Measurements from ENCODE around the gene APBA2. TPM values are rescaled to one million over a fixed set of nuclear protein-coding genes. Genes with fewer than 3 reads are reported as not detected.

The APBA2 gene
- total RNA-seq, 2 donors from 2014 or later, result 27.1 to 28.9 TPM

- no peaks in the 10 kb centered on the region for H3K9me3 ChIP-seq (ENCODE audit: control insufficient read depth, low read length, poor library complexity, severe bottlenecking)
- Mint-ChIP-seq H3K36me3 (ENCODE audit: low read depth) (no peaks in the 10 kb centered on the region), H3K4me3 (no peak overlapping the region), H3K27ac (no peak overlapping the region), H3K27me3 (no peaks in the 10 kb centered on the region), H3K4me1 (peaks cover 36% of the 10 kb centered on the region)
- ATAC-seq (no peak), DNase-seq (no peak)
Observed at GRCh38 chr15:29086891-29087290, 201.1 kb downstream of the APBA2 start.

GRCh38 chr15:29087521-29088285 is 201.9 kb downstream of the APBA2 start:
- H3K4me3 Mint-ChIP-seq, result peak overlapping the region; percentile 13
- peaks cover 2% of the 10 kb centered on the region for H3K36me3 Mint-ChIP-seq (ENCODE audit: low read depth)
- peaks cover 36% of the 10 kb centered on the region for H3K4me1 Mint-ChIP-seq
- no peaks in the 10 kb centered on the region for H3K9me3 ChIP-seq (ENCODE audit: control insufficient read depth, low read length, poor library complexity, severe bottlenecking)
- H3K27ac Mint-ChIP-seq, result peak overlapping the region; percentile 89
- ATAC-seq (no peak), DNase-seq (no peak)
- no peaks in the 10 kb centered on the region for H3K27me3 Mint-ChIP-seq

GRCh38 chr15:29088666-29089065 is 202.9 kb downstream of the APBA2 start:
- Mint-ChIP-seq H3K27me3 (no peaks in the 10 kb centered on the region), H3K27ac (peak overlapping the region; percentile 89), H3K36me3 (ENCODE audit: low read depth) (peaks cover 2% of the 10 kb centered on the region), H3K4me3 (no peak overlapping the region), H3K4me1 (peaks cover 36% of the 10 kb centered on the region)
- no peaks in the 10 kb centered on the region for H3K9me3 ChIP-seq (ENCODE audit: control insufficient read depth, low read length, poor library complexity, severe bottlenecking)
- DNase-seq (no peak), ATAC-seq (no peak)

- ATAC-seq (peak; percentile 47), DNase-seq (no peak)
- no peaks in the 10 kb centered on the region for H3K27me3 Mint-ChIP-seq
- peak overlapping the region; percentile 75 for H3K4me3 Mint-ChIP-seq
- H3K27ac Mint-ChIP-seq, result peak overlapping the region; percentile 77
- no peaks in the 10 kb centered on the region for H3K9me3 ChIP-seq (ENCODE audit: control insufficient read depth, low read length, poor library complexity, severe bottlenecking)
- H3K36me3 Mint-ChIP-seq (ENCODE audit: low read depth), result peaks cover 2% of the 10 kb centered on the region
- H3K4me1 Mint-ChIP-seq, result peaks cover 36% of the 10 kb centered on the region
Observed at GRCh38 chr15:29089731-29090616, 204.2 kb downstream of the APBA2 start.

GRCh38 chr15:29090617-29091466 is 205.1 kb downstream of the APBA2 start:
- no peaks in the 10 kb centered on the region for H3K9me3 ChIP-seq (ENCODE audit: control insufficient read depth, low read length, poor library complexity, severe bottlenecking)
- ATAC-seq (peak; percentile 71), DNase-seq (peak in 1 of 3 donors; percentile 39)
- Mint-ChIP-seq H3K27me3 (no peaks in the 10 kb centered on the region), H3K27ac (peak overlapping the region; percentile 77), H3K4me1 (peaks cover 36% of the 10 kb centered on the region), H3K4me3 (peak overlapping the region; percentile 75), H3K36me3 (ENCODE audit: low read depth) (peaks cover 2% of the 10 kb centered on the region)

GRCh38 chr15:29091666-29092065 is 205.9 kb downstream of the APBA2 start:
- H3K9me3 ChIP-seq (ENCODE audit: control insufficient read depth, low read length, poor library complexity, severe bottlenecking), result no peaks in the 10 kb centered on the region
- no peak overlapping the region for H3K4me3 Mint-ChIP-seq
- peaks cover 2% of the 10 kb centered on the region for H3K36me3 Mint-ChIP-seq (ENCODE audit: low read depth)
- ATAC-seq (no peak), DNase-seq (no peak)
- H3K27ac Mint-ChIP-seq, result no peak overlapping the region
- no peaks in the 10 kb centered on the region for H3K27me3 Mint-ChIP-seq
- H3K4me1 Mint-ChIP-seq, result peaks cover 36% of the 10 kb centered on the region

- DNase-seq (no peak), ATAC-seq (no peak)
- Mint-ChIP-seq H3K4me3 (no peak overlapping the region), H3K36me3 (ENCODE audit: low read depth) (peaks cover 2% of the 10 kb centered on the region), H3K4me1 (peaks cover 34% of the 10 kb centered on the region), H3K27me3 (no peaks in the 10 kb centered on the region), H3K27ac (peak overlapping the region; percentile 63)
- no peaks in the 10 kb centered on the region for H3K9me3 ChIP-seq (ENCODE audit: control insufficient read depth, low read length, poor library complexity, severe bottlenecking)
Observed at GRCh38 chr15:29092376-29093064, 206.7 kb downstream of the APBA2 start.

GRCh38 chr15:29093065-29093435 is 207.3 kb downstream of the APBA2 start:
- DNase-seq, result no peak
- peaks cover 2% of the 10 kb centered on the region for H3K36me3 Mint-ChIP-seq (ENCODE audit: low read depth)
- peaks cover 28% of the 10 kb centered on the region for H3K4me1 Mint-ChIP-seq
- no peak for ATAC-seq
- H3K27ac Mint-ChIP-seq, result peak overlapping the region; percentile 63
- H3K4me3 Mint-ChIP-seq, result no peak overlapping the region
- H3K9me3 ChIP-seq (ENCODE audit: control insufficient read depth, low read length, poor library complexity, severe bottlenecking), result no peaks in the 10 kb centered on the region
- H3K27me3 Mint-ChIP-seq, result no peaks in the 10 kb centered on the region

- H3K9me3 ChIP-seq (ENCODE audit: control insufficient read depth, low read length, poor library complexity, severe bottlenecking), result no peaks in the 10 kb centered on the region
- no peak overlapping the region for H3K4me3 Mint-ChIP-seq
- H3K36me3 Mint-ChIP-seq (ENCODE audit: low read depth), result peaks cover 2% of the 10 kb centered on the region
- ATAC-seq (no peak), DNase-seq (no peak)
- peaks cover 21% of the 10 kb centered on the region for H3K4me1 Mint-ChIP-seq
- no peak overlapping the region for H3K27ac Mint-ChIP-seq
- H3K27me3 Mint-ChIP-seq, result no peaks in the 10 kb centered on the region
Observed at GRCh38 chr15:29093696-29094343, 208.0 kb downstream of the APBA2 start.

- H3K9me3 ChIP-seq (ENCODE audit: control insufficient read depth, low read length, poor library complexity, severe bottlenecking), result no peaks in the 10 kb centered on the region
- H3K27ac Mint-ChIP-seq, result no peak overlapping the region
- DNase-seq (no peak), ATAC-seq (no peak)
- no peaks in the 10 kb centered on the region for H3K27me3 Mint-ChIP-seq
- peaks cover 16% of the 10 kb centered on the region for H3K4me1 Mint-ChIP-seq
- H3K4me3 Mint-ChIP-seq, result no peak overlapping the region
- H3K36me3 Mint-ChIP-seq (ENCODE audit: low read depth), result peaks cover 2% of the 10 kb centered on the region
Observed at GRCh38 chr15:29094711-29095110, 208.9 kb downstream of the APBA2 start.

GRCh38 chr15:29095746-29096145 is 210.0 kb downstream of the APBA2 start:
- ATAC-seq (no peak), DNase-seq (no peak)
- no peaks in the 10 kb centered on the region for H3K9me3 ChIP-seq (ENCODE audit: control insufficient read depth, low read length, poor library complexity, severe bottlenecking)
- H3K27ac Mint-ChIP-seq, result no peak overlapping the region
- peaks cover 7% of the 10 kb centered on the region for H3K4me1 Mint-ChIP-seq
- H3K4me3 Mint-ChIP-seq, result no peak overlapping the region
- peaks cover 2% of the 10 kb centered on the region for H3K36me3 Mint-ChIP-seq (ENCODE audit: low read depth)
- no peaks in the 10 kb centered on the region for H3K27me3 Mint-ChIP-seq

- H3K27ac Mint-ChIP-seq, result no peak overlapping the region
- DNase-seq (no peak), ATAC-seq (no peak)
- H3K36me3 Mint-ChIP-seq (ENCODE audit: low read depth), result peaks cover 2% of the 10 kb centered on the region
- no peak overlapping the region for H3K4me3 Mint-ChIP-seq
- no peaks in the 10 kb centered on the region for H3K27me3 Mint-ChIP-seq
- peaks cover 2% of the 10 kb centered on the region for H3K4me1 Mint-ChIP-seq
- H3K9me3 ChIP-seq (ENCODE audit: control insufficient read depth, low read length, poor library complexity, severe bottlenecking), result no peaks in the 10 kb centered on the region
Observed at GRCh38 chr15:29097168-29097567, 211.4 kb downstream of the APBA2 start.

Data from T-helper 17 cell (primary cell).